ENCODE results near the gene PLAAT3.
"Not testable (repeated sequence)": the region's sequence is repeated elsewhere in the genome, so short reads cannot be mapped to it uniquely, and the experiment has no call there.

Gene PLAAT3

DNA sequence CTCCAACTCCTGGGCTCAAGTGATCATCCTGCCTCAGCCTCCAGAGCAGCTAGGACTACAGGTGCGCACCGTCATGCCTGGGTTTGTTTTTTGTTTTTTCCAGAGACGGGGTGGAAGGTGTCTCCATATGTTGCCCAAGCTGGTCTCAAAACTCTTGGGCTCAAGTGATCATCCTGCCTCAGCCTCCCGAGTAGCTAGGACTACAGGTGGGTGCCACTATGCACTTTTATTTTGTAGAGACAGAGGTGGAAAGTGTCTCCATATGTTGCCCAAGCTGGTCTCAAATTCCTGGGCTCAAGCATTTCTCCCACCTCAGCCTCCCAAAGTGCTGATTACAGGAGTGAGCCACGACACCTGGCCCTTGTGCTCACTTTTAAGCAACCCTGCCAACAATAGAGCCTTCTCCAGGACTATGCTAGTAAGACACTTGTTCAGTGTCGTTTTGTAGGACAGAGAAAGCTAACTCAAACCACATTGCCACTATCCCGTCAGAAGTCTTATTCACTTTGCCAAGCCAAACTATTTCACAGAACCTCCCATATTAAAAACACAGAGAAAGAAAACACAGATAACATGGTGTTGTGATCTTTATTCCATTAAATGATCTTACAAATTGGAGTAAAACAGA is 9.4 kb upstream of the PLAAT3 start:
- no peaks in the 10 kb centered on the region for H3K4me1 ChIP-seq (ENCODE audit: control insufficient read depth, insufficient read depth, low read length)
- no peak overlapping the region for H3K27ac ChIP-seq (ENCODE audit: low read length)
- no peaks in the 10 kb centered on the region for H3K9me3 ChIP-seq (ENCODE audit: control insufficient read depth in 2 of 2, low read length in 2 of 2)
- H3K27me3 ChIP-seq (ENCODE audit: control insufficient read depth in 1 of 2, insufficient read depth in 2 of 2, low read length in 2 of 2): no peaks in the 10 kb centered on the region
- no peak overlapping the region for H3K9ac ChIP-seq (ENCODE audit: low read length in 2 of 2)
- peaks cover 0 to 4% of the 10 kb centered on the region in 2 donors for H3K36me3 ChIP-seq (ENCODE audit: control insufficient read depth in 2 of 2, insufficient read depth in 2 of 2, low read length in 2 of 2)
- no peak overlapping the region for H3K4me3 ChIP-seq (ENCODE audit: low read length in 2 of 2)

DNA sequence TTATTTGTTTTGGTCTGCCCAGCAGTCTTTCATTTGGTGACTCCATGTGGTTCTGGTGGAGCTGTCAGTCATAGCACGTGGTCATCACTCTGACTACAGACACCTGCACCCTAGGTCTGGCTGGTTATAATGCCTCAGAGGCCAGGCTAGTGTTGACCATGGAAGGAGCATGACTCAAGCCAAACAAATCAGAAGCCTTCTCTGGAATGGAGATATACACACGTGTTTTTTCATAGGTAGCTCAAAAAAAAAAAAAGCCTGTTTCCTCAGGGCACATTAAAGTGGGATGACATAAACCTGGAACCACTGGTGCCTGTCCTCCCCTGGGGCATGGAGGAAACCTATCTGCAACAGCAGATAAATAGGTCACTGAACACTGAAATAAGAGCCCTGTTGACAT is 8.1 kb upstream of the PLAAT3 start:
- H3K9ac ChIP-seq (ENCODE audit: low read length in 2 of 2): no peak overlapping the region
- H3K27ac ChIP-seq (ENCODE audit: low read length): no peak overlapping the region
- H3K4me1 ChIP-seq (ENCODE audit: control insufficient read depth, insufficient read depth, low read length): no peaks in the 10 kb centered on the region
- H3K4me3 ChIP-seq (ENCODE audit: low read length in 2 of 2): no peak overlapping the region
- H3K27me3 ChIP-seq (ENCODE audit: control insufficient read depth in 1 of 2, insufficient read depth in 2 of 2, low read length in 2 of 2): no peaks in the 10 kb centered on the region
- H3K9me3 ChIP-seq (ENCODE audit: control insufficient read depth in 2 of 2, low read length in 2 of 2): no peaks in the 10 kb centered on the region
- no peaks in the 10 kb centered on the region for H3K36me3 ChIP-seq (ENCODE audit: control insufficient read depth in 2 of 2, insufficient read depth in 2 of 2, low read length in 2 of 2)

DNA sequence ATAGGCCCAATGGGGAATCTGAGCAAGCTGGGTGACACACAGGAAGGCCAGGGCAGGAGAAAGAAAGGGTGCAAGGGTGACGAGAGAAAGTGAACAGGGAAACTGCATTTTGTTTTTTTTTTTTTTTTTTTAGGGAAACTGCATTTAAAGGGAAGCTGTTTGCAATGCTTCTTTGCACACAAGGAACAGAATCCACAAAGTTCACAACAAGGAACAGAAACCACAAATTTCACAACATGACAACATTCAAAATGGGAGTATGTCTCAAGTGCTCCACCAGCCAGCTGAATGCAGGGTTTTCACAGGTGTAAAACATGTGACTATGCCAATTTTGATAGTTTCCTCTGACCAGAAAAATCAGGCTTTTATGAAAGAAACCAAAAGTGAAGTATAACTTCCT is 6.8 kb upstream of the PLAAT3 start:
- Histone ChIP-seq H3K4me1 (ENCODE audit: control insufficient read depth, insufficient read depth, low read length) (no peaks in the 10 kb centered on the region), H3K27me3 (ENCODE audit: control insufficient read depth in 1 of 2, insufficient read depth in 2 of 2, low read length in 2 of 2) (no peaks in the 10 kb centered on the region), H3K9ac (ENCODE audit: low read length in 2 of 2) (no peak overlapping the region), H3K4me3 (ENCODE audit: low read length in 2 of 2) (no peak overlapping the region), H3K27ac (ENCODE audit: low read length) (no peak overlapping the region), H3K36me3 (ENCODE audit: control insufficient read depth in 2 of 2, insufficient read depth in 2 of 2, low read length in 2 of 2) (no peaks in the 10 kb centered on the region), H3K9me3 (ENCODE audit: control insufficient read depth in 2 of 2, low read length in 2 of 2) (no peaks in the 10 kb centered on the region)

DNA sequence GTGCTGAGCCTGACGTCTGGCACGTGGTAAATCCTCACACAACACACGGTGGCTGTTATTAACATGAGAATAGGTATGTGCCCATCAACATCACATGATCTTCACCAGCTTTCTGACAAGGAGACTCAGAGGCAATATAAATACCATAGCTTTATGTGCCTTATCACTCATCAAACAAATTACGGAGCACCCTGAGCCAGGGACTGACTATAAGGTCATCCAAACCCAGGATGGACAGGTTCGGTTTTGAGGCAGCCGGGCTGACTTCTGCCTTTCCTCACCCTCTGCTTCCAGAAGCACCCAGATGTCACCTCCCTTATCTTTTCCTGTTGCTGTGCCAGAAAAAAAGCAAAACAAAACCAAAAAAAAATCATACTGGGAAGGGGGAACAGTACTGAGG is 5.7 kb upstream of the PLAAT3 start:
- H3K4me1 ChIP-seq (ENCODE audit: control insufficient read depth, insufficient read depth, low read length): no peaks in the 10 kb centered on the region
- no peaks in the 10 kb centered on the region for H3K36me3 ChIP-seq (ENCODE audit: control insufficient read depth in 2 of 2, insufficient read depth in 2 of 2, low read length in 2 of 2)
- H3K9ac ChIP-seq (ENCODE audit: low read length in 2 of 2): no peak overlapping the region
- H3K27me3 ChIP-seq (ENCODE audit: control insufficient read depth in 1 of 2, insufficient read depth in 2 of 2, low read length in 2 of 2): no peaks in the 10 kb centered on the region
- H3K9me3 ChIP-seq (ENCODE audit: control insufficient read depth in 2 of 2, low read length in 2 of 2): no peaks in the 10 kb centered on the region
- H3K27ac ChIP-seq (ENCODE audit: low read length): no peak overlapping the region
- no peak overlapping the region for H3K4me3 ChIP-seq (ENCODE audit: low read length in 2 of 2)

DNA sequence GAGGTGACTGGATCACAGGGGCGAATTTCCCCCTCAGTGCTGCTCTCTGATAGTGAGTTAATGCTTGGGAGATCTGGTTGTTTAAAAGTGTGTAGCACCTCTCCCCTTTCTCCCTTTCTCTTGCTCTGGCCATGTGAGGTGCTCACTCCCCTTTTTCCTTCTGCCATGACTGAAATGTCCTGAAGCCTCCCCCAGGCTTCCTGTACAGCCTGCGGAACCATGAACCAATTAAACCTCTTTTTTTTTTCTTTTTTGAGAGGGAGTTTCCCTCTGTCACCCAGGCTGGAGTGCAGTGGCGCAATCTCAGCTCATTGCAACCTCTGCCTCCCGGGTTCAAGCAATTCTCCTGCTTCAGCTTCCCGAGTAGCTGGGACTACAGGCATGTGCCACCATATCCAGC is 3.5 kb upstream of the PLAAT3 start:
- not testable (repeated sequence) for H3K27me3 ChIP-seq (ENCODE audit: control insufficient read depth in 1 of 2, insufficient read depth in 2 of 2, low read length in 2 of 2); H3K4me1 ChIP-seq (ENCODE audit: control insufficient read depth, insufficient read depth, low read length); H3K9me3 ChIP-seq (ENCODE audit: control insufficient read depth in 2 of 2, low read length in 2 of 2); H3K27ac ChIP-seq (ENCODE audit: low read length); H3K36me3 ChIP-seq (ENCODE audit: control insufficient read depth in 2 of 2, insufficient read depth in 2 of 2, low read length in 2 of 2); H3K9ac ChIP-seq (ENCODE audit: low read length in 2 of 2); H3K4me3 ChIP-seq (ENCODE audit: low read length in 2 of 2)

DNA sequence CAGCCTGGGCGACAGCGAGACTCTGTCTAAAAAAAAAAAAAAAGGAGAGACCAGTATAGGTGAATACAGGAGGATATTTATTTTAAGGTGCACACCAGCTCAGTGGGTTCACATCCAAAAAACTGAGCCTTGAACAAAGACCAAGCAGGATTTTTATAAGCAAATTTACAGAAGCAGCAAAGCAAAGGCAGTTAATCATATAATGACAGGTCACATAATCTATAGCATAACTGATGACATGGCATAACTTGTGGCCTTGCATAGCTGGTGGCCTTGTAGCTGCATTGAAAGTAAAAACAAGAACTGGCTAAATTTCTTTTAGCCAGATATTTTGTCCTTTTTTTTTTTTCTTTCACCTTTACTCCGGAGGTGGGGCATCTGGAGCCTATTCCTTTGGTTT is 2.7 kb upstream of the PLAAT3 start:
- H3K9me3 ChIP-seq (ENCODE audit: control insufficient read depth in 2 of 2, low read length in 2 of 2): no peaks in the 10 kb centered on the region
- H3K27me3 ChIP-seq (ENCODE audit: control insufficient read depth in 1 of 2, insufficient read depth in 2 of 2, low read length in 2 of 2): no peaks in the 10 kb centered on the region
- H3K9ac ChIP-seq (ENCODE audit: low read length in 2 of 2): no peak overlapping the region
- H3K36me3 ChIP-seq (ENCODE audit: control insufficient read depth in 2 of 2, insufficient read depth in 2 of 2, low read length in 2 of 2): no peaks in the 10 kb centered on the region
- no peaks in the 10 kb centered on the region for H3K4me1 ChIP-seq (ENCODE audit: control insufficient read depth, insufficient read depth, low read length)
- H3K27ac ChIP-seq (ENCODE audit: low read length): no peak overlapping the region
- H3K4me3 ChIP-seq (ENCODE audit: low read length in 2 of 2): no peak overlapping the region

DNA sequence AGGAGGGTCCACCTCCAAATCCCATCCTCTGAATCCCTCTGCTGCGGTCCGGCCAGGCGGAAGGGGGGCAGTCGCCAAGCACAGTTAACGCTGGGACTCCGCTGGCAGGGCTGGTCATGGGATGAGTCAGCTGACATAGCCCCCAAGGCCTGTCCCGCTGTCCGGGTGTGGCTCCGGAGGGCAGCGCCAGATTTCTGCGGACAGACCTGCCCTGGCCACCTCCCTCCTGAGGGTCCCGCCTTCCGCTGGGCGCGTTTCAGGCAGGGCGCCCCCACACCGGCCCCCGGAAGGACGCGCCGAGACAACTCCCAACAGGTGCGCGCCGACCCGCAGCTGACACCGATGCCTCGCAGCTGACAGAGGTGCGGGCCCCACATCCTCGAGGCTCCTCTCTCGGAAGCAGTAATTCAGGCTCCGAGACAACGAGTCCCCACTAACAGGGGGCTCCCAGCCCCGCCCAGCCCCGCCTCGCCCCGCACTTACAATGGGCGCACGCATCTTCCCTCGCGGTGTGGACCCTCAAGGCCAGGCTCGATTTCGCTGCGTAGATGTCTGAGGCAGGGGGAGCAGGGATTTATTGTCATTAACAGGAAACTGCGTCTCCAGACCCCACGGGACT is 607 bp downstream of the PLAAT3 start:
- H3K9ac ChIP-seq (ENCODE audit: low read length in 2 of 2): peak overlapping the region; percentile 79 to 81
- H3K27me3 ChIP-seq (ENCODE audit: control insufficient read depth in 1 of 2, insufficient read depth in 2 of 2, low read length in 2 of 2): no peaks in the 10 kb centered on the region
- H3K27ac ChIP-seq (ENCODE audit: low read length): peak overlapping the region; percentile 37
- peaks cover 13% of the 10 kb centered on the region for H3K4me1 ChIP-seq (ENCODE audit: control insufficient read depth, insufficient read depth, low read length)
- H3K9me3 ChIP-seq (ENCODE audit: control insufficient read depth in 2 of 2, low read length in 2 of 2): no peaks in the 10 kb centered on the region
- peak overlapping the region; percentile 87 to 92 for H3K4me3 ChIP-seq (ENCODE audit: low read length in 2 of 2)
- no peaks in the 10 kb centered on the region for H3K36me3 ChIP-seq (ENCODE audit: control insufficient read depth in 2 of 2, insufficient read depth in 2 of 2, low read length in 2 of 2)

DNA sequence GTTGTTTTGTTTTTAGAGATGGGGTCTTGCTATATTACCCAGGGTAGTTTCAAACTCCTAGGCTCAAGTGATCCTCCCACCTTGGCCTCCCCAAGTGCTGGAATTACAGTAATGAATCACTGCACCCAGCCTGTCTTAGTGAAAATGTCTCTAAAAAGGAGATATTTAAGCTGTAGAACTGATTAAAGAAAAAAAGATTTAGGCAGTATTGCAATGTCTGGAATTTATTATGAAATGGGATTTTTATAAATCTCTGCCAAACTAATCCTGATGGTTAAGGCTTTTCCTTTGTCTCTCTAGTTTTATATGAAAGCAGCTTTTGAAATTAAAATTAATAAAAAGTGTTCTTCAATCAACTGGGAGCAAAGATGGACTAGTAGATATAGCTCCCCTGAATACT is 2.1 kb downstream of the PLAAT3 start:
- peaks cover 13% of the 10 kb centered on the region for H3K4me1 ChIP-seq (ENCODE audit: control insufficient read depth, insufficient read depth, low read length)
- H3K36me3 ChIP-seq (ENCODE audit: control insufficient read depth in 2 of 2, insufficient read depth in 2 of 2, low read length in 2 of 2): no peaks in the 10 kb centered on the region
- no peak overlapping the region for H3K4me3 ChIP-seq (ENCODE audit: low read length in 2 of 2)
- no peak overlapping the region for H3K27ac ChIP-seq (ENCODE audit: low read length)
- H3K9me3 ChIP-seq (ENCODE audit: control insufficient read depth in 2 of 2, low read length in 2 of 2): no peaks in the 10 kb centered on the region
- no peaks in the 10 kb centered on the region for H3K27me3 ChIP-seq (ENCODE audit: control insufficient read depth in 1 of 2, insufficient read depth in 2 of 2, low read length in 2 of 2)
- no peak overlapping the region for H3K9ac ChIP-seq (ENCODE audit: low read length in 2 of 2)

DNA sequence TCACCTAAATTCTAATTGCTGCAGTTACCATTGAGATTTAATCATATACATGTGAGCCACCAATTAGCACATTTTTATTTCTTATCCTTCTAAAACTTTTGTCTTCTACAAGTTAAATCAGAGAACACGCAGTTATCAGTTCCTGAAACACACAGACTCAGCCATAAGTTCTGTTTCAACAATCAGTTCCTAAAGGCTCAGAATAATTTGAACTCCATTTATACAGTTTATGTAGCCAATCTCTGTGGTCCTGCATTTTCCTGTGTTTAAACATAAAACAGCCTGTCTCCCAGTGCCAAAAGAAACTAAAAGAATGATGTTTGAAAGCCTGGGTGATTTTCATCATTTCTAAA is 2.9 kb downstream of the PLAAT3 start:
- peaks cover 13% of the 10 kb centered on the region for H3K4me1 ChIP-seq (ENCODE audit: control insufficient read depth, insufficient read depth, low read length)
- no peaks in the 10 kb centered on the region for H3K36me3 ChIP-seq (ENCODE audit: control insufficient read depth in 2 of 2, insufficient read depth in 2 of 2, low read length in 2 of 2)
- no peak overlapping the region for H3K27ac ChIP-seq (ENCODE audit: low read length)
- H3K9ac ChIP-seq (ENCODE audit: low read length in 2 of 2): no peak overlapping the region
- H3K4me3 ChIP-seq (ENCODE audit: low read length in 2 of 2): no peak overlapping the region
- H3K27me3 ChIP-seq (ENCODE audit: control insufficient read depth in 1 of 2, insufficient read depth in 2 of 2, low read length in 2 of 2): no peaks in the 10 kb centered on the region
- H3K9me3 ChIP-seq (ENCODE audit: control insufficient read depth in 2 of 2, low read length in 2 of 2): no peaks in the 10 kb centered on the region

DNA sequence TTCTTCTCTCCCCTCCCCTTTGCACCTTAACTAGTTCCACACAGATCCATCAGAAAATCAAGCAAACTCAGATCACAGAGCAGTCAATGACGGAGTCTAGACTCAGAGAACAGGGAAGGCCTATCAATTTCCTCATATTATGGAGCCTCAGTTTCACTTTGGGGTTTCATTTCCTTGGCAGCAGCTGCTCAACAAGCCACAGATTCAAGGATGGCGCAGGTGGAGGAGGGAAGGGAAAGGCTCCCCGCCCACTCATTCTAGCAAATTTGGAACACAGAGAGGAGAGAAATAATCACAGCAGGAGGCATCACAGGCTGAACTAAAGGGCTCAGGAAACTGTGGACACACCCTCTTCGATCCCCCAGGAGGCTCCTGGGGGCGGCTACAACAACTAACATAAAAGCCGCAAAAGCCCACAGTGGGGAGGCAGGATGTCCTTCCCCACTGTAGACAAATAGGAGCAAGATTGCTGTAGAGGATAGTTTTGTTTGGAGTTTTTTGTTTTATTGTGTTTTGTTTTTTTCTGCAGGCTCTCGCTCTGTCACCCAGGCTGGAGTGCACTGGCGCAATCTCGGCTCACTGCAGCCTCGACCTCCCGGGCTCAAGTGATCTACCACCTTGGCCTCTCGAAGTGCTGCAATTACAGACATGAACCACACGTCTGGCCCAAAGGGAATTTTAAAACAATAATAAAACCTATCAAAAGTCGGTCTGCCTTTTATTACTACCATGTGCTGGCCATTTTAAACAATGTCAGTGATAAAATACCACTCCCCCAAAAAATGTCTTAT is 3.4 kb downstream of the PLAAT3 start:
- H3K27ac ChIP-seq (ENCODE audit: low read length): no peak overlapping the region

More for the DNA sequence above, 3.4 kb downstream of the PLAAT3 start:
- Histone ChIP-seq H3K4me1 (ENCODE audit: control insufficient read depth, insufficient read depth, low read length) (peaks cover 13% of the 10 kb centered on the region), H3K9ac (ENCODE audit: low read length in 2 of 2) (no peak overlapping the region), H3K9me3 (ENCODE audit: control insufficient read depth in 2 of 2, low read length in 2 of 2) (no peaks in the 10 kb centered on the region), H3K4me3 (ENCODE audit: low read length in 2 of 2) (no peak overlapping the region), H3K27me3 (ENCODE audit: control insufficient read depth in 1 of 2, insufficient read depth in 2 of 2, low read length in 2 of 2) (no peaks in the 10 kb centered on the region), H3K36me3 (ENCODE audit: control insufficient read depth in 2 of 2, insufficient read depth in 2 of 2, low read length in 2 of 2) (no peaks in the 10 kb centered on the region)

All from stomach smooth muscle (tissue), 2 donors.